ENCODE data around the gene HEYL.

The HEYL gene

GRCh38 chr1:39687243-39687642 lies 47.8 kb upstream of the HEYL start:
- Histone ChIP-seq H3K36me3 (replicated peaks; ENCODE audit: insufficient read depth, low read length) (no peaks in the 10 kb centered on the region), H3K4me1 (ENCODE audit: low read length) (peaks cover 12% of the 10 kb centered on the region), H3K4me3 (ENCODE audit: low read length) (no peak overlapping the region), H3K4me2 (ENCODE audit: low read depth, low read length) (no peak overlapping the region), H3K9me2 (replicated peaks; ENCODE audit: insufficient read depth, low read length) (no peaks in the 10 kb centered on the region), H3K79me2 (ENCODE audit: low read length) (no peaks in the 10 kb centered on the region), H3F3A (ENCODE audit: insufficient read depth, low read length) (no peaks in the 10 kb centered on the region), H2AFZ (ENCODE audit: low read length) (no peak overlapping the region), H3K27me3 (replicated peaks; ENCODE audit: insufficient read depth, low read length) (no peaks in the 10 kb centered on the region), H3K9me3 (replicated peaks; ENCODE audit: insufficient read depth, low read length) (no peaks in the 10 kb centered on the region), H3K9ac (ENCODE audit: low read length) (no peak overlapping the region), H4K20me1 (ENCODE audit: insufficient read depth, low read length) (no peaks in the 10 kb centered on the region), H3K27ac (ENCODE audit: low read length) (no peak overlapping the region)
- TF ChIP-seq EZH2phosphoT487 (IDR thresholded peaks at IDR 0.05; ENCODE audit: low read length) (no peak), EZH2 (optimal IDR thresholded peaks at IDR 0.05; ENCODE audit: low read depth, low read length) (no peak)
- TF ChIP-seq, protein P1, sequence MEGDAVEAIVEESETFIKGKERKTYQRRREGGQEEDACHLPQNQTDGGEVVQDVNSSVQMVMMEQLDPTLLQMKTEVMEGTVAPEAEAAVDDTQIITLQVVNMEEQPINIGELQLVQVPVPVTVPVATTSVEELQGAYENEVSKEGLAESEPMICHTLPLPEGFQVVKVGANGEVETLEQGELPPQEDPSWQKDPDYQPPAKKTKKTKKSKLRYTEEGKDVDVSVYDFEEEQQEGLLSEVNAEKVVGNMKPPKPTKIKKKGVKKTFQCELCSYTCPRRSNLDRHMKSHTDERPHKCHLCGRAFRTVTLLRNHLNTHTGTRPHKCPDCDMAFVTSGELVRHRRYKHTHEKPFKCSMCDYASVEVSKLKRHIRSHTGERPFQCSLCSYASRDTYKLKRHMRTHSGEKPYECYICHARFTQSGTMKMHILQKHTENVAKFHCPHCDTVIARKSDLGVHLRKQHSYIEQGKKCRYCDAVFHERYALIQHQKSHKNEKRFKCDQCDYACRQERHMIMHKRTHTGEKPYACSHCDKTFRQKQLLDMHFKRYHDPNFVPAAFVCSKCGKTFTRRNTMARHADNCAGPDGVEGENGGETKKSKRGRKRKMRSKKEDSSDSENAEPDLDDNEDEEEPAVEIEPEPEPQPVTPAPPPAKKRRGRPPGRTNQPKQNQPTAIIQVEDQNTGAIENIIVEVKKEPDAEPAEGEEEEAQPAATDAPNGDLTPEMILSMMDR (IDR thresholded peaks at IDR 0.05; ENCODE audit: low read length): no peak
- no peak for DNase-seq

DNA sequence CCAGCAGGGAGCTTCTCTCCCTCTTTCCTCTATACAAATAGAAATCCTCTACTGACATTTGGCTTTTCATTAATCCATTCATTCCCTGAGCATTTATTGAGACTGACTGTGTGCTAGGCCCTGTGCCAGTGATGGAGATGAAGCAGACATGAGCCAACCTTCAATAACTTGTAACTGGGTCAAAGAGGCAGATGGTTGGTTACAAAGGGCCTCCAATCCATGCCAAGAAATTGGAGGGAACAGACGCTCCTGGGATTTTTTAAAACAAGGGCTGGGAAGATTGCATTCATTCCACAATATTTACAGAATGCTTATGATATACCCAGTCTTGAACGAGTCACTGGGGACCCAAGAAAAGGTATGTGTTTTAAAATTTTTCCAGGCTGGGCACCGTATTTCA lies 45.6 kb upstream of the HEYL start:
- Histone ChIP-seq H3K36me3 (replicated peaks; ENCODE audit: insufficient read depth, low read length) (no peaks in the 10 kb centered on the region), H3K9me2 (replicated peaks; ENCODE audit: insufficient read depth, low read length) (no peaks in the 10 kb centered on the region), H3K27ac (ENCODE audit: low read length) (no peak overlapping the region), H3K9me3 (replicated peaks; ENCODE audit: insufficient read depth, low read length) (no peaks in the 10 kb centered on the region), H3K9ac (ENCODE audit: low read length) (no peak overlapping the region), H3K79me2 (ENCODE audit: low read length) (no peaks in the 10 kb centered on the region), H4K20me1 (ENCODE audit: insufficient read depth, low read length) (no peaks in the 10 kb centered on the region), H3K4me2 (ENCODE audit: low read depth, low read length) (no peak overlapping the region), H3K4me1 (ENCODE audit: low read length) (peaks cover 22% of the 10 kb centered on the region), H3F3A (ENCODE audit: insufficient read depth, low read length) (peaks cover 20% of the 10 kb centered on the region), H3K27me3 (replicated peaks; ENCODE audit: insufficient read depth, low read length) (no peaks in the 10 kb centered on the region), H2AFZ (ENCODE audit: low read length) (no peak overlapping the region), H3K4me3 (ENCODE audit: low read length) (no peak overlapping the region)
- no peak for DNase-seq
- no peak for TF ChIP-seq EZH2phosphoT487 (IDR thresholded peaks at IDR 0.05; ENCODE audit: low read length)
- no peak for TF ChIP-seq EZH2 (optimal IDR thresholded peaks at IDR 0.05; ENCODE audit: low read depth, low read length)
- TF ChIP-seq, protein P1 (IDR thresholded peaks at IDR 0.05; ENCODE audit: low read length): no peak

DNA sequence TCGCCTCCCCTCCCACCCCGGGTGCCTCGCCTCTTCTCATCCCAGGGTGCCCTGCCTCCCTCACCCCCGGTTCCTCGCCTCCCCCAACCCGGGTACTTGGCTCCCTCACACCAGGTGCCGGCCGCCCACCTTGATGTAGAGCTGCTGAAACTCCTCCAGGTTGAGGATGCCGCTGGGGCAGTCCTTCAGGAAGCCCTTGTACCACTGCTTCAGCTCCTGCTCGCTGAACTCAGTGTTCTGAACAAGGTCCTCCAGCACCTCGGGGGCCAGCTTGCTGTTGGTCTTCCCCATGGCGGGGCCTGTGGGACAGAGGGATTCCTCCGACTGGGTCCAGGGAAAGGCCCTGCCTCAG lies 44.8 kb upstream of the HEYL start:
- H3F3A ChIP-seq (ENCODE audit: insufficient read depth, low read length): peaks cover 23% of the 10 kb centered on the region
- no peak for DNase-seq
- no peaks in the 10 kb centered on the region for H4K20me1 ChIP-seq (ENCODE audit: insufficient read depth, low read length)
- no peak overlapping the region for H3K9ac ChIP-seq (ENCODE audit: low read length)
- H3K9me2 ChIP-seq (replicated peaks; ENCODE audit: insufficient read depth, low read length): no peaks in the 10 kb centered on the region
- no peak overlapping the region for H2AFZ ChIP-seq (ENCODE audit: low read length)
- no peaks in the 10 kb centered on the region for H3K79me2 ChIP-seq (ENCODE audit: low read length)
- H3K27ac ChIP-seq (ENCODE audit: low read length): no peak overlapping the region
- H3K4me3 ChIP-seq (ENCODE audit: low read length): no peak overlapping the region
- no peaks in the 10 kb centered on the region for H3K36me3 ChIP-seq (replicated peaks; ENCODE audit: insufficient read depth, low read length)
- peaks cover 27% of the 10 kb centered on the region for H3K4me1 ChIP-seq (ENCODE audit: low read length)
- no peak overlapping the region for H3K4me2 ChIP-seq (ENCODE audit: low read depth, low read length)
- TF ChIP-seq, protein P1 (IDR thresholded peaks at IDR 0.05; ENCODE audit: low read length): no peak
- no peak for TF ChIP-seq EZH2 (optimal IDR thresholded peaks at IDR 0.05; ENCODE audit: low read depth, low read length)
- no peak for TF ChIP-seq EZH2phosphoT487 (IDR thresholded peaks at IDR 0.05; ENCODE audit: low read length)
- no peaks in the 10 kb centered on the region for H3K9me3 ChIP-seq (replicated peaks; ENCODE audit: insufficient read depth, low read length)
- no peaks in the 10 kb centered on the region for H3K27me3 ChIP-seq (replicated peaks; ENCODE audit: insufficient read depth, low read length)

Measured in MM.1S (cell line).